Stimulated activated memory B cell treated with anti-CD40 and anti-IgM and Interleukin-4, amounts not matched to agents 10 μg/mL and 1 μg/mL and 100 μg/mL, for 72 hours (primary cell): Measurements from ENCODE around the gene SLC17A7.
"Not testable (repeated sequence)": the region's sequence is repeated elsewhere in the genome, so short reads cannot be mapped to it uniquely, and the experiment has no call there.

Experiments
- ATAC-seq: fragments of 150-1000 bp; cut with Tn5 transposase; 2 replicates; pipeline ENCODE4 v1.10.0; 2021
- H3K27ac Mint-ChIP-seq: one replicate; pipeline ENCODE4 v1.8.0; 2022; ENCODE audit warnings: mild to moderate bottlenecking, mixed read lengths
- H3K27me3 Mint-ChIP-seq: one replicate; pipeline ENCODE4 v1.8.0; 2022; ENCODE audit warnings: mixed read lengths
- H3K36me3 Mint-ChIP-seq: one replicate; pipeline ENCODE4 v1.8.0; 2022; ENCODE audit warnings: mixed read lengths
- H3K4me1 Mint-ChIP-seq: one replicate; pipeline ENCODE4 v1.8.0; 2022; ENCODE audit warnings: mixed read lengths
- H3K4me3 Mint-ChIP-seq: one replicate; pipeline ENCODE4 v1.8.0; 2022; ENCODE audit warnings: mild to moderate bottlenecking, moderate library complexity, mixed read lengths
- H3K9me3 Mint-ChIP-seq: one replicate; pipeline ENCODE4 v1.8.0; 2022; ENCODE audit warnings: mixed read lengths

SLC17A7 gene

GRCh38 chr19:49475191-49475917 lies 34.0 kb upstream of the SLC17A7 start:
- peak overlapping the region; percentile 88 for H3K4me3 Mint-ChIP-seq
- peaks cover 6% of the 10 kb centered on the region for H3K36me3 Mint-ChIP-seq
- no peaks in the 10 kb centered on the region for H3K9me3 Mint-ChIP-seq
- peaks cover 52% of the 10 kb centered on the region for H3K4me1 Mint-ChIP-seq
- no peaks in the 10 kb centered on the region for H3K27me3 Mint-ChIP-seq
- H3K27ac Mint-ChIP-seq = peak overlapping the region; percentile 96
- no peak for ATAC-seq

DNA sequence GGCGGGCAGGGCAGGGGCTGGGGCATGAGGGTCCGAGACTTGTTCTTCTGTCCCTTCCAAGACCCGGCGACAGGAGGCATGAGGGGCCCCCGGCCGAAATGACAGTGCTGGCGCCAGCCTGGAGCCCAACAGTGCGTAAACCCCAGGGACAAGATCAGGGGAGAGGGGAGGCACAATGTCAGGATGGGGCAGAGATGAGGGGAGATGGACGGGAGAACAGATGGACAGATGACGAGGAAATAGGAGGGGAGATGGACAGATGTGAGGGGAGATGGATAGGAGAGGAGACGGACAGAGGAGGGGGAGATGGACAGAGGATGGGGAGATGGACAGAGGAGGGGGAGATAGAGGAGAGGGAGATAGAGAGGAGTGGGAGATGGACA lies 33.2 kb upstream of the SLC17A7 start:
- peak overlapping the region; percentile 96 for H3K27ac Mint-ChIP-seq
- H3K4me1 Mint-ChIP-seq = peaks cover 59% of the 10 kb centered on the region
- H3K9me3 Mint-ChIP-seq = no peaks in the 10 kb centered on the region
- peaks cover 6% of the 10 kb centered on the region for H3K36me3 Mint-ChIP-seq
- H3K4me3 Mint-ChIP-seq = peak overlapping the region; percentile 88
- ATAC-seq = no peak
- H3K27me3 Mint-ChIP-seq = no peaks in the 10 kb centered on the region

DNA sequence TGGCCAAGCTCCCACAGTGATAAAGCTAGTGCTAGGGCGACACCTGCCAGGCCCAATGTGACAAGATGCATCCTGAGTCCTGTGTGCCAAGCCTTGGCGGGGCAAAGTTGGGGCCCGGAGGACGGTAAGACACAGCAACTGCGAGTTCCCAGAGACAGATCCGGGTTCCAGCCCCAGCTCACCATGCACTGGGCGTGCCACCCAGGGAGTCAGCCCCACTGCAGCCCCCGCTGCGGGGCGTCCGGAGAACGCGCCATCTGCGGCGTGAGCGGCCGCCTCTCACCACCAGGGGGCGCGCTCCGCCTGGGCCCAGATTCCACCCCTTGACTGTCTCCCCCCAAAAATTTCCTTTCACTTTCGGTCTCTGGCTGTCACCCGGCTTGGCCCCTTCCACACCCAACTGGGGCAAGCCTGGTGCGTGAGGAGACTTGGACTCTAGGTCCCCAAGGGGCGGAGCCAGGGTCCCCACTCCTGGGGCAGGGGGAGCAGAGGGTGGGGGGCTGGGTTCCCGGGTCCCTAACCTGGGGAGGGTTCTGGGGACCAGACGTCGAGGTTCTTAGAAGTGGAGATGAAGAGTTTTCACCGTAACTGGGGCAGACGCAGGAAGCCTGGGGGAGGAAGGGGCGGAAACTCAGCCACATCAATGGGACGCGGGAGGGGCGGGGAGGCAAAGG lies 32.7 kb upstream of the SLC17A7 start, which contains the start of gene FLT3LG:
FLT3LG (plus strand) TSS at position 348 of the 674 bp plus-strand sequence. CDS start 425 bp downstream, outside the sequence.
- peak; percentile 77 for ATAC-seq
- peaks cover 64% of the 10 kb centered on the region for H3K4me1 Mint-ChIP-seq

DNA sequence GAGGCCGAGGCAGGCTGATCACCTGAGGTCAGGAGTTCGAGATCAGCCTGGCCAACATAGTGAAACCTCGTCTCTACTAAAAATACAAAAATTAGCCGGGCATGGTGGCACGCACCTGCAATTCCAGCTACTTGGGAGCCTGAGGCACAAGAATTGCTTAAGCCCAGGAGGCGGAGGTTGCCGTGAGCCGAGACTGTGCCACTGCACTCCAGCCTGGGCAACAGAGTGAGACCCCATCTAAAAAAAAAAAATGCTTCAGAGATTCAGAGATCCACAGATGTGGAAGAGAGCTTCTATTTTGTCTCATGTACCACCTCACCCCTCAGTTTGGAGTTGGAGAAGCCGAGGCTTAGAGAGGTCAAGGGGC lies 32.2 kb upstream of the SLC17A7 start:
- not testable (repeated sequence) for H3K27me3 Mint-ChIP-seq, H3K9me3 Mint-ChIP-seq, ATAC-seq
- Mint-ChIP-seq H3K36me3 (peaks cover 12% of the 10 kb centered on the region), H3K4me3 (peak overlapping the region; percentile 88), H3K4me1 (peaks cover 69% of the 10 kb centered on the region), H3K27ac (peak overlapping the region; percentile 96)

More for the DNA sequence above, 32.7 kb upstream of the SLC17A7 start, which contains the start of gene FLT3LG:
- Mint-ChIP-seq H3K27ac (peak within 1 kb of the TSS; percentile 96), H3K36me3 (peaks cover 7% of the 10 kb centered on the region), H3K9me3 (no peaks in the 10 kb centered on the region), H3K27me3 (no peaks in the 10 kb centered on the region), H3K4me3 (peak within 1 kb of the TSS; percentile 88)

- Mint-ChIP-seq H3K27me3 (no peaks in the 10 kb centered on the region), H3K27ac (peak overlapping the region; percentile 96), H3K36me3 (peaks cover 13% of the 10 kb centered on the region), H3K9me3 (no peaks in the 10 kb centered on the region), H3K4me1 (peaks cover 70% of the 10 kb centered on the region), H3K4me3 (peak overlapping the region; percentile 88)
- ATAC-seq = no peak
Observed at GRCh38 chr19:49472936-49473335, 31.6 kb upstream of the SLC17A7 start.

- H3K4me3 Mint-ChIP-seq = peak overlapping the region; percentile 53
- H3K27ac Mint-ChIP-seq = peak overlapping the region; percentile 86
- H3K27me3 Mint-ChIP-seq = no peaks in the 10 kb centered on the region
- H3K36me3 Mint-ChIP-seq = peaks cover 12% of the 10 kb centered on the region
- no peaks in the 10 kb centered on the region for H3K9me3 Mint-ChIP-seq
- H3K4me1 Mint-ChIP-seq = peaks cover 59% of the 10 kb centered on the region
- ATAC-seq = no peak
Observed at GRCh38 chr19:49470615-49470978, 29.3 kb upstream of the SLC17A7 start.

DNA sequence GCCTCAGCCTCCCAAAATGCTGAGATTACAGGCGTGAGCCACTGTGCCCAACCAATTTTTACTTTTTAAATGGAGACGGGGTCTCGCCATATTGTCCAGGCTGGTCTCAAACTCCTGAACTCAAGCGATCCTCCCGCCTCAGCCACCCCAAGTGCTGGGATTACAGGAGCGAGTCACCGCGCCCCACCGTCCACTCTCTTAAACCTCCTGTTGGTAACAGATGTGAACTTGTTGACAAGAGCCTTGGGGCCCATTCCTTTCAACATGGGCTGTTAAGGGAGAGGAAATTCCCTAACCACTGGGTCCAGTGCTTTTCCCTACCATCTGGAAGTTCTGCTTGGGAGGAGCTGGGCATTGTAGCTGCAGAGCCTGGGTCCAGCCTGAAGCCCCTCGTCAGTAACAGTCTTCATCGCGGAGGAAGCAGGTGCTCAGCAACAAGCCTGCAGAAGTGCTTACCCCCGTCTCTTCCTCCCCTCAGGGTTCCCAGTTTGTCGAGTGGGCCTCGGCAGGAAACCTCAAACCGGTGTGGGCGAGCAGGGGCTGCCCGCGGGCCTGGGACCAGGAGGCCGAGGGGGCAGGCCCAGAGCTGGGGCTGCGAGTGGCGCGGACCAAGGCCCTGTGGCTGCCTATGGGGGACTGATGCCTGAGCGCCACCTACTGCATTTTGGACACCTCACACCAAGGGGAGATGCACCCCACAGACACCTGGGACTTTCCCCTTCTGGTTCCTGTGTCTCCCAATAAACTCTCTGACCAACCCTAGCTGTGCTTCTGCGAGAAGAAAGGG lies 28.7 kb upstream of the SLC17A7 start:
- H3K4me1 Mint-ChIP-seq = peaks cover 54% of the 10 kb centered on the region
- peaks cover 17% of the 10 kb centered on the region for H3K36me3 Mint-ChIP-seq
- ATAC-seq = peak; percentile 88
- peak overlapping the region; percentile 86 for H3K27ac Mint-ChIP-seq
- H3K27me3 Mint-ChIP-seq = no peaks in the 10 kb centered on the region
- peak overlapping the region; percentile 53 for H3K4me3 Mint-ChIP-seq
- no peaks in the 10 kb centered on the region for H3K9me3 Mint-ChIP-seq

DNA sequence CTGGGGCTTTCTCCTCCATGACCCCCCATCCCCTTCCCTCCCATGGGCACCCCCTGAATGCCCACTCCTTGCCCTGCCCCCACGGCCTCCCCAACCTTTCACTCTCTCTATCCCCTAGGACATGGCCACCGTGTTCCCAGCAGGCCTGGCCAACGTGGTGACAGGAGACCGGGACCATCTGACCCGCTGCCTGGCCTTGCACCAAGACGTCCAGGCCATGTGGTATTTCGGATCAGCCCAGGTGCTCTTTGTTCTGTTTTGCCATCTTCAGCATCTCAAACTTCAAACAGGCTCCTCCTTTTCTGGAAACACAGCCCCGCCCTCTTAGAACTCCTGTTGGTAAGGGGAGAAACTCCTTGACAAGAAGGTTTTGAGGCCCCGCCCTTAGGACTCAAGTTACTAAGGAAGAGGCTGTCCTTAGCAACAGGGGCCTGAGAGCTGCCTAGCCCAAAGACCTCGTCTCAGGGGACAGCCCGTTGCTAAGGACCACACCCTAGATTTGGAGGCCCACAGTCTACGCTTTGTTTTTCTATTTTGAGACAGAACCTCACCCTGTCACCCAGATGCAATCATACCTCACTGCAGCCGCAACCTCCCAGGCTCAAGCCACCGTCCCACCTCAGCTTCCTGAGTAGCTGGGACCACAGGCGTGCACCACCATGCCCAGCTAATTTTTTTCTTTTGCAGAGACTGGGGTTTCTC lies 27.6 kb upstream of the SLC17A7 start:
- Mint-ChIP-seq H3K9me3 (no peaks in the 10 kb centered on the region), H3K36me3 (peaks cover 29% of the 10 kb centered on the region), H3K4me3 (peak overlapping the region; percentile 51), H3K27me3 (no peaks in the 10 kb centered on the region), H3K4me1 (peaks cover 42% of the 10 kb centered on the region), H3K27ac (peak overlapping the region; percentile 86)
- peak; percentile 87 for ATAC-seq

GRCh38 chr19:49468199-49468598 lies 26.9 kb upstream of the SLC17A7 start:
- Mint-ChIP-seq H3K4me1 (peaks cover 36% of the 10 kb centered on the region), H3K4me3 (no peak overlapping the region), H3K9me3 (no peaks in the 10 kb centered on the region), H3K27ac (peak overlapping the region; percentile 86), H3K27me3 (no peaks in the 10 kb centered on the region), H3K36me3 (peaks cover 29% of the 10 kb centered on the region)
- ATAC-seq = no peak

GRCh38 chr19:49465371-49465770 lies 24.0 kb upstream of the SLC17A7 start:
- H3K9me3 Mint-ChIP-seq = no peaks in the 10 kb centered on the region
- peak overlapping the region; percentile 71 for H3K27ac Mint-ChIP-seq
- ATAC-seq = no peak
- peaks cover 18% of the 10 kb centered on the region for H3K4me1 Mint-ChIP-seq
- no peak overlapping the region for H3K4me3 Mint-ChIP-seq
- no peaks in the 10 kb centered on the region for H3K27me3 Mint-ChIP-seq
- H3K36me3 Mint-ChIP-seq = peaks cover 34% of the 10 kb centered on the region

- Mint-ChIP-seq H3K27me3 (no peaks in the 10 kb centered on the region), H3K9me3 (no peaks in the 10 kb centered on the region), H3K36me3 (peaks cover 39% of the 10 kb centered on the region), H3K27ac (peak overlapping the region; percentile 71), H3K4me1 (peaks cover 7% of the 10 kb centered on the region), H3K4me3 (no peak overlapping the region)
- no peak for ATAC-seq
Observed at GRCh38 chr19:49463960-49464740, 22.8 kb upstream of the SLC17A7 start.

GRCh38 chr19:49462492-49462891 lies 21.2 kb upstream of the SLC17A7 start:
- no peaks in the 10 kb centered on the region for H3K9me3 Mint-ChIP-seq
- peaks cover 32% of the 10 kb centered on the region for H3K36me3 Mint-ChIP-seq
- H3K27me3 Mint-ChIP-seq = no peaks in the 10 kb centered on the region
- H3K27ac Mint-ChIP-seq = no peak overlapping the region
- no peak overlapping the region for H3K4me3 Mint-ChIP-seq
- ATAC-seq = no peak
- no peaks in the 10 kb centered on the region for H3K4me1 Mint-ChIP-seq

GRCh38 chr19:49461656-49462055 lies 20.3 kb upstream of the SLC17A7 start:
- H3K4me1 Mint-ChIP-seq = peaks cover 7% of the 10 kb centered on the region
- peak; percentile 41 for ATAC-seq
- no peak overlapping the region for H3K4me3 Mint-ChIP-seq
- H3K9me3 Mint-ChIP-seq = no peaks in the 10 kb centered on the region
- no peaks in the 10 kb centered on the region for H3K27me3 Mint-ChIP-seq
- no peak overlapping the region for H3K27ac Mint-ChIP-seq
- peaks cover 39% of the 10 kb centered on the region for H3K36me3 Mint-ChIP-seq

GRCh38 chr19:49461130-49461529 lies 19.8 kb upstream of the SLC17A7 start:
- H3K36me3 Mint-ChIP-seq = peaks cover 42% of the 10 kb centered on the region
- H3K4me1 Mint-ChIP-seq = peaks cover 12% of the 10 kb centered on the region
- H3K27me3 Mint-ChIP-seq, H3K27ac Mint-ChIP-seq, H3K9me3 Mint-ChIP-seq, ATAC-seq, H3K4me3 Mint-ChIP-seq: not testable (repeated sequence)
